ENCODE results near the gene TBC1D3C. TPM values are rescaled to one million over a fixed set of nuclear protein-coding genes. Genes with fewer than 3 reads are reported as not detected.
"Not testable (repeated sequence)": the region's sequence is repeated elsewhere in the genome, so short reads cannot be mapped to it uniquely, and the experiment has no call there.

Gene TBC1D3C
- not detected in 2 replicates for total RNA-seq

GRCh38 chr17:38068534-38068933 lies at the start of gene TBC1D3C:
TBC1D3C (minus strand) TSS chr17:38068634; CDS start chr17:38067066, 1,568 bp downstream.
- not testable (repeated sequence) for DNase-seq (ENCODE audit: low read depth in 2 of 2)

GRCh38 chr17:38099262-38099661 lies 30.8 kb upstream of the TBC1D3C start:
- DNase-seq (ENCODE audit: low read depth in 2 of 2), result not testable (repeated sequence)

DNA sequence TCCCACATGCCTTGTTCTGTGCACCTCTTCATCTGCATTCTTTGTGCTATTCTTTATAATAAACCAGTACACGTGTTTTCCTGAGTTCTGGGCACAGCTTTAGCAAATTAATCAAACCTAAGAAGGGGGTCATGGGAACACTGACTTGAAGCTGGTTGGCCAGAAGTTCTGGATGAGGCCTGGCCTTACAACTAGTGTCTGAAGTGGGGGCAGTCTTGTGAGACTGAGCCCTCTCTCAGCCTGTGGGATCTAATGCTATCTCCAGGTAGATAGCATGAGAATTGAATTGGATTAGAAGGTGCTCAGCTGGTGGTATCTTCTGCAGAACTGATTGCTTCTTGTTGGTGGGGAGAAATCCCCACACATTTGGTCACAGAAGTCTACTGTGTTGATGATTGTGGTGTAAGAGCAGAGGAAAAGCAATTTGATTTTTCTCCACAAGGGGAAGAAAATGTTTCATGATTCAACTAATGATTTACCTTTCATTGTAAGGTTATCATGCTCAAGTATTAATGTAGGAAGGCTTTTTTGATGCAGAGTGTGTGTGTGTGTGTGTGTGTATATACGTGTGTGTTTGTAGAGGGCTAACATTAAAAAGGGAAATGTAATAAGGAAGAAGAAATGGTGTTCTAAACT lies 25.7 kb upstream of the TBC1D3C start:
- not testable (repeated sequence) for DNase-seq (ENCODE audit: low read depth in 2 of 2)

- DNase-seq (ENCODE audit: low read depth in 2 of 2), result not testable (repeated sequence)
These were observed 19.7 kb upstream of the TBC1D3C start for GRCh38 chr17:38088120-38088519.

DNA sequence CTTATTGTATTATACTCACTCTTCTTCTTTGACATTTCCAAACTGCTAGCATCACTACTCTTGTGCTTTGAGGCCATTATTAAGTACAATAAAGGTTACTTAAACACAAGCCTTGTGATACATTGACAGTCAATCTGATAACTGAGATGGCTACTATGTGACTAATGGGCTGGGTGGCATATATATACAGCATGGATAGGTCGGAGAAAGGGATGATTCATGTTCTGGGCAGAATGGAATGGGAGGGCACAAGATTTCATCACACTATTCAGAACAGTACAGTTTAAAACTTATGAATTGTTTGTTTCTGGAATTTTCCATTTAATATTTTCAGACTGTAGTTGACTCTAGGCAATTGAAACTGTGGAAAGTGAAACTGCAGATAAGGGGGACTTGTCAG lies 18.9 kb upstream of the TBC1D3C start:
- not testable (repeated sequence) for DNase-seq (ENCODE audit: low read depth in 2 of 2)

Other genes starting within 250 kb of the TBC1D3C start
- gene TBC1D3K, start 144.2 kb downstream of the TBC1D3C start, total RNA-seq, result not detected in 2 replicates
- gene TBC1D3L, start 79.6 kb downstream of the TBC1D3C start, total RNA-seq, result 1.2 and 3.7 TPM in 2 replicates
- gene TBC1D3D, start 64.7 kb downstream of the TBC1D3C start, total RNA-seq, result 0.13 TPM in 1 of 2 replicates, not detected in the other
- gene TBC1D3E, start 59.3 kb upstream of the TBC1D3C start, total RNA-seq, result not detected in 2 replicates
- not detected in 2 replicates for gene TBC1D3, start 123.9 kb upstream of the TBC1D3C start, total RNA-seq
- gene MRPL45, start 228.5 kb upstream of the TBC1D3C start, total RNA-seq, result 29.7 and 29.9 TPM in 2 replicates